Measurements from ENCODE around the gene GET4.

GRCh38 chr7:918118-918425 lies 41.7 kb downstream of the GET4 start:
- no peak for TF ChIP-seq CTCF (IDR thresholded peaks at IDR 0.05)
- TF ChIP-seq POLR2A (IDR thresholded peaks at IDR 0.05), result no peak
